RWPE2 (cell line): ENCODE measurements around the gene EPYC.

Experiments used
- ATAC-seq: fragments of 200-7000 bp; cut with Tn5 transposase; 3 replicates; pipeline ENCODE4 v1.9.1; 2021; ENCODE audit warnings: low read depth
- DNase-seq: peaks from one replicate; pipeline ENCODE4 v3.0.0-alpha.2; 2020; ENCODE audit warnings: low spot score
- H3K27ac ChIP-seq: fragments of 450-650 bp; 2 replicates; pipeline ENCODE4 v1.5.1; 2017; ENCODE audit warnings: mild to moderate bottlenecking; ENCODE audit not compliant: poor library complexity, severe bottlenecking
- H3K27me3 ChIP-seq: fragments of 250-450 bp; sonication (Bioruptor Pico); 2 replicates; pipeline ENCODE4 v1.5.1; 2021; ENCODE audit warnings: mild to moderate bottlenecking, moderate library complexity; ENCODE audit not compliant: insufficient read depth, poor library complexity, severe bottlenecking
- H3K36me3 ChIP-seq: fragments of 250-450 bp; sonication (Bioruptor Pico); 2 replicates; pipeline ENCODE4 v1.5.1; 2020; ENCODE audit warnings: low read depth, mild to moderate bottlenecking, moderate library complexity
- H3K4me1 ChIP-seq: fragments of 250-450 bp; sonication (Bioruptor Pico); 2 replicates; pipeline ENCODE4 v1.5.1; 2021; ENCODE audit warnings: mild to moderate bottlenecking, moderate library complexity; ENCODE audit not compliant: insufficient read depth, poor library complexity, severe bottlenecking
- H3K4me3 ChIP-seq: fragments of 250-450 bp; sonication (Bioruptor Pico); 2 replicates; pipeline ENCODE4 v1.5.1; 2021; ENCODE audit warnings: mild to moderate bottlenecking, moderate library complexity; ENCODE audit not compliant: severe bottlenecking
- H3K9me3 ChIP-seq: fragments of 250-450 bp; sonication (Bioruptor Pico); 2 replicates; pipeline ENCODE4 v1.5.1; 2021; ENCODE audit warnings: mild to moderate bottlenecking, moderate library complexity; ENCODE audit not compliant: severe bottlenecking
- TF ChIP-seq, protein P1 (sequence below): fragments of 450-650 bp; IDR thresholded peaks from one replicate; pipeline ENCODE4 v1.5.1; 2017; ENCODE audit warnings: mild to moderate bottlenecking, moderate library complexity; ENCODE audit not compliant: poor library complexity, severe bottlenecking

The EPYC gene

GRCh38 chr12:91040096-91040755, 35.5 kb upstream of the EPYC start:
- Histone ChIP-seq H3K27me3 (peaks cover 2% of the 10 kb centered on the region), H3K9me3 (no peaks in the 10 kb centered on the region), H3K4me3 (no peak overlapping the region), H3K4me1 (no peaks in the 10 kb centered on the region), H3K36me3 (no peaks in the 10 kb centered on the region), H3K27ac (no peak overlapping the region)
- ATAC-seq: no peak
- TF ChIP-seq, protein P1, sequence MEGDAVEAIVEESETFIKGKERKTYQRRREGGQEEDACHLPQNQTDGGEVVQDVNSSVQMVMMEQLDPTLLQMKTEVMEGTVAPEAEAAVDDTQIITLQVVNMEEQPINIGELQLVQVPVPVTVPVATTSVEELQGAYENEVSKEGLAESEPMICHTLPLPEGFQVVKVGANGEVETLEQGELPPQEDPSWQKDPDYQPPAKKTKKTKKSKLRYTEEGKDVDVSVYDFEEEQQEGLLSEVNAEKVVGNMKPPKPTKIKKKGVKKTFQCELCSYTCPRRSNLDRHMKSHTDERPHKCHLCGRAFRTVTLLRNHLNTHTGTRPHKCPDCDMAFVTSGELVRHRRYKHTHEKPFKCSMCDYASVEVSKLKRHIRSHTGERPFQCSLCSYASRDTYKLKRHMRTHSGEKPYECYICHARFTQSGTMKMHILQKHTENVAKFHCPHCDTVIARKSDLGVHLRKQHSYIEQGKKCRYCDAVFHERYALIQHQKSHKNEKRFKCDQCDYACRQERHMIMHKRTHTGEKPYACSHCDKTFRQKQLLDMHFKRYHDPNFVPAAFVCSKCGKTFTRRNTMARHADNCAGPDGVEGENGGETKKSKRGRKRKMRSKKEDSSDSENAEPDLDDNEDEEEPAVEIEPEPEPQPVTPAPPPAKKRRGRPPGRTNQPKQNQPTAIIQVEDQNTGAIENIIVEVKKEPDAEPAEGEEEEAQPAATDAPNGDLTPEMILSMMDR: no peak
- DNase-seq: no peak

GRCh38 chr12:91037276-91037675, 32.5 kb upstream of the EPYC start:
- Histone ChIP-seq H3K27ac (no peak overlapping the region), H3K27me3 (peaks cover 2% of the 10 kb centered on the region), H3K9me3 (no peaks in the 10 kb centered on the region), H3K36me3 (no peaks in the 10 kb centered on the region), H3K4me1 (no peaks in the 10 kb centered on the region), H3K4me3 (no peak overlapping the region)
- ATAC-seq (no peak), DNase-seq (no peak)
- TF ChIP-seq, protein P1: no peak

- Histone ChIP-seq H3K4me3 (no peak overlapping the region), H3K4me1 (no peaks in the 10 kb centered on the region), H3K9me3 (no peaks in the 10 kb centered on the region), H3K27me3 (no peaks in the 10 kb centered on the region), H3K36me3 (no peaks in the 10 kb centered on the region), H3K27ac (no peak overlapping the region)
- no peak for ATAC-seq
- TF ChIP-seq, protein P1: no peak
- DNase-seq: no peak
These were observed 28.5 kb upstream of the EPYC start for GRCh38 chr12:91033251-91033650.

GRCh38 chr12:91023326-91024004, 18.7 kb upstream of the EPYC start:
- peak; percentile 91 for ATAC-seq
- no peaks in the 10 kb centered on the region for H3K9me3 ChIP-seq
- no peak overlapping the region for H3K27ac ChIP-seq
- H3K36me3 ChIP-seq: no peaks in the 10 kb centered on the region
- H3K4me3 ChIP-seq: no peak overlapping the region
- DNase-seq: no peak
- H3K27me3 ChIP-seq: no peaks in the 10 kb centered on the region
- TF ChIP-seq, protein P1: no peak
- H3K4me1 ChIP-seq: no peaks in the 10 kb centered on the region

DNA sequence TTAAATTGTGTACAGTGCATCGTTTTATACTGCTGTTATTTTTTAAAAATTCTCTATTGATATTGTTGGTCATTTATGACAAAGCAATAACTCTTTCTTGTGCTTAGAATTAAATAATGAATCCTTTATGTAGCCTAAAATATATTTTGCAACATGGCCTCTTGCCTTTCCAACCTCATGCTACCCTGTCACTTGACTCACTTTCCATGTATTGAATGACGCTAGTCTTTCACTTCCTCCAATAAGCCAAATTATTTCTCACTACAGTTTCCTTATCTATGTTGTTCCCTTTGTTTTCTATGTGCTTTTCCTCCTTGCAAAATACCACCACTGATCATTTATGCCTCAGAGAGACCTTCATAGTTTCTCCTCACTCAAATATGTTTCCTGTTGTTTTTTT, 16.3 kb upstream of the EPYC start:
- no peak overlapping the region for H3K27ac ChIP-seq
- ATAC-seq (no peak), DNase-seq (no peak)
- no peak overlapping the region for H3K4me3 ChIP-seq
- no peaks in the 10 kb centered on the region for H3K9me3 ChIP-seq
- H3K27me3 ChIP-seq: no peaks in the 10 kb centered on the region
- H3K36me3 ChIP-seq: no peaks in the 10 kb centered on the region
- no peaks in the 10 kb centered on the region for H3K4me1 ChIP-seq
- TF ChIP-seq, protein P1: no peak
